Small intestine (tissue), 7 donors: ENCODE measurements around the gene CSRP3. TPM values are rescaled to one million over a fixed set of nuclear protein-coding genes. Genes with fewer than 3 reads are reported as not detected.
A peak's percentile ranks its signal among the peaks of the same experiment; 100 is the strongest.

Experiments used
- DNase-seq, 2 donors: peaks; one replicate each; pipeline versions ENCODE4 v3.0.0 to v3.0.0-alpha.2; 2013
- FAIRE-seq: peaks from 2 replicates; lab custom pipeline; 2012; peaks lifted over from hg19 to GRCh38; lab: Jason Lieb, UNC
- H3K27ac ChIP-seq, 3 donors: one replicate each; pipeline ENCODE4 v1.5.1; 2013; ENCODE audit warnings: low read length in 2 of 3, mild to moderate bottlenecking in 2 of 3, control low read depth in 1 of 3, inconsistent platforms in 1 of 3, low read depth in 1 of 3, moderate library complexity in 1 of 3
- H3K27me3 ChIP-seq, 3 donors: one replicate each; pipeline ENCODE4 v1.6.1; 2013; ENCODE audit warnings: low read length in 3 of 3, inconsistent platforms in 1 of 3; ENCODE audit not compliant: control insufficient read depth in 3 of 3, insufficient read depth in 3 of 3
- H3K36me3 ChIP-seq, 3 donors: one replicate each; pipeline ENCODE4 v1.6.1; 2013; ENCODE audit warnings: low read length in 3 of 3, inconsistent platforms in 1 of 3, low read depth in 1 of 3, mild to moderate bottlenecking in 1 of 3, moderate library complexity in 1 of 3; ENCODE audit not compliant: control insufficient read depth in 3 of 3, insufficient read depth in 2 of 3
- H3K4me1 ChIP-seq, 3 donors: one replicate each; pipeline ENCODE4 v1.6.1; 2013; ENCODE audit warnings: low read length in 2 of 3, inconsistent platforms in 1 of 3, low read depth in 1 of 3, mild to moderate bottlenecking in 1 of 3, moderate library complexity in 1 of 3; ENCODE audit not compliant: control insufficient read depth in 3 of 3, insufficient read depth in 2 of 3
- H3K4me3 ChIP-seq, 3 donors: one replicate each; pipeline ENCODE4 v1.5.1; 2013; ENCODE audit warnings: low read length in 3 of 3, control low read depth in 1 of 3, inconsistent platforms in 1 of 3, low read depth in 1 of 3, mild to moderate bottlenecking in 1 of 3, moderate library complexity in 1 of 3
- H3K9me3 ChIP-seq, 2 donors: one replicate each; pipeline ENCODE4 v1.6.1; 2013; ENCODE audit warnings: low read depth in 1 of 2, low read length in 1 of 2; ENCODE audit not compliant: control insufficient read depth in 2 of 2, insufficient read depth in 1 of 2
- WGBS, 3 donors: extraction: QIAGEN DNeasy Blood & Tissue Kit; methylation state at CpG; one replicate each; pipeline ENCODE4 v1.1.7; 2013; 5-methylcytosine and 5-hydroxymethylcytosine counted together
- polyA plus RNA-seq, 4 donors: library from polyadenylated mRNA; stranded (reverse) in 3 of 4; unstranded in 1 of 4; fragments of 200-250 nt in 3 of 4; fragments of 120-200 nt in 1 of 4; gene quantifications; one replicate each; pipeline versions ENCODE4 v1.2.1 to v1.2.3, GENCODE V29; 2013
- donor health status: healthy with polysubstance abuse.
- donor health status: control.
- donor health status: control.
- donor health status: Bipolar disorder and iron deficiency.
- donor health status: healthy.

The CSRP3 gene
- polyA plus RNA-seq, 4 donors, result 0.09 to 17.0 (median 1.2) TPM

DNA sequence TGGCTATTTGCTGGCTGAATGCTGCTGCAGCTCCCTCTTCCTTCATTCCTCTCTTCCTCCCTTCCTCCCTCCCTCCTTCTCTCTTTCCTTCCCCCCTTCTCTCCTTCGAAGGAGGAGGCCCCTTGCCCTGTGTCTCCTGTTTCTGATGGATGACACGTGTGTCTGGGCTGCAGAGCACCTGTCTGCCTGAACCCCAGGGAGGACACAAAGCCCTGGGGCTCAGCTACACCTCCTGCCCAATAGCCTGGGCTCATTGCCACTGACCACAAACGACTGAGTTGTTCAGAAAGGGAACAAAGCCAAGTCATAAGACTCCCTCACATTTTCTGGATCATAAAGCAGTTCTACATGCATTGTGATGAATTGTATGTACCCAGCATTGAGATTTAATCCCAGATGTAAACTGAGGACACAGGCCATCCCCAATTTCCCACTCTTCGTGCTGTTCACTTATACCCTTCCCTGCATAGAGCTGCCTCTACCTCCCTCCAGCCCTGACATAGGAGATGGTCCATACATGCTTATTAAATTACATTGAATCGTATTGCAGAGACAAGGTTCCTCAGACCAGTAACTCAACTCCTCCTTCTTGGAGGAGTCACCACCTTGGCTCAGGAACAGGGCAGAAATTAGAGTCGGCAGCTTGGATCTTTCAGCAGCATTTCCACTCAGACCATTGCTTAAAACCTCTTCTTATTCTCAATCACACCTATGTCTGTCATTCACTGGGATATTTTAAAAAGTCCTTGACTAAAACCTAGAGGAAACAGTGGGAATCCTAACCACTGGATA is 1.2 kb downstream of the CSRP3 start:
- Histone ChIP-seq H3K27ac (peak overlapping the region in 1 of 3 donors; percentile 34), H3K4me3 (no peak overlapping the region), H3K27me3 (no peaks in the 10 kb centered on the region), H3K4me1 (peaks cover 0 to 20% (median 3%) of the 10 kb centered on the region in 3 donors), H3K36me3 (no peaks in the 10 kb centered on the region), H3K9me3 (no peaks in the 10 kb centered on the region)
- 28 to 35% (median 29%) methylated on average over 6 of the region's 6 CpGs for WGBS, 3 donors
- FAIRE-seq (no peak), DNase-seq (peak in 1 of 2 donors; percentile 37)

DNA sequence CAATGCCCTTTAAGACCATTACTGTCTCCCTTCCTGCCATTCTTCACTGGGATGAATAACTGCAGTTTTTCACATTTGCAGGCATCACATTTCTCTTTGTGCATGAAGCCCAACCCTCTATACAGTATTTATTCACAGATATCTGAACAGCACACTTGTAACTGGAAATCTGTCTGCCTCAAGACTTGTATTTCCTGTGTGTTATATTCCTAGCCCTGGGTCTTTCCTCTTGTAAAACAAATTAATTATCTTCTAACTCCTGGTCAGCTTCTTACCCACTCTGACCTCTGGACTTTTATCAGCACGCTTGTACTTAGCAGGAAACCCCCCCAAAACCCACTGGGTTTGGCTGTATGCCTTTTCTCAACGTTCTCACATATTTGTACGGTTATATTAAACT is 2.0 kb downstream of the CSRP3 start:
- peaks cover 0 to 20% (median 3%) of the 10 kb centered on the region in 3 donors for H3K4me1 ChIP-seq
- H3K27me3 ChIP-seq, result no peaks in the 10 kb centered on the region
- no peak for FAIRE-seq
- DNase-seq, result peak in 1 of 2 donors; percentile 60
- H3K9me3 ChIP-seq, result no peaks in the 10 kb centered on the region
- peak overlapping the region in 1 of 3 donors; percentile 34 for H3K27ac ChIP-seq
- H3K36me3 ChIP-seq, result no peaks in the 10 kb centered on the region
- 0 to 6% (median 5%) methylated on average over 3 of the region's 3 CpGs for WGBS, 3 donors
- H3K4me3 ChIP-seq, result no peak overlapping the region

DNA sequence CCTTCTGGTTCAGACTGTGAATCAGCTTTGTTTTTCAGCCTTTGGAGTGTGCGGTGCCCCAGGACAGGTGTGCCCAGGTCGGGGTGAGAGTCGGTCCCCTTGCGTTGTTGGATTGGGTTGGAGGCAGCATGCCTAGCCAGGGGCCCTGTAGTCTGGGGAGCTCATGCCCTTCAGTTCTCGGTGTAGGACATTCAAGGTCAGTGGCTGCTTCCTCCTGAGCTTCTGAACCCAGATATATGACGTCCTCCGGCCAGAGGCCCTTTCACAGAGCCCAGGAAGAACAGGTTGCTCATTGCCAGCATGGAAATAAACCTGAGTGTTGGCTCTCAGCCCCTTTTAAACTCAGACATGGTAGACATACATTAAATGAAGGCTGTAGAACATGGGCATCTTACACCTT is 2.7 kb downstream of the CSRP3 start:
- Histone ChIP-seq H3K27me3 (no peaks in the 10 kb centered on the region), H3K4me3 (no peak overlapping the region), H3K27ac (peak overlapping the region in 1 of 3 donors; percentile 34), H3K36me3 (no peaks in the 10 kb centered on the region), H3K9me3 (no peaks in the 10 kb centered on the region), H3K4me1 (peaks cover 0 to 20% (median 3%) of the 10 kb centered on the region in 3 donors)
- FAIRE-seq (no peak), DNase-seq (peak in 1 of 2 donors; percentile 33)
- WGBS, 3 donors, result 79 to 86% (median 81%) methylated on average over 7 of the region's 7 CpGs

DNA sequence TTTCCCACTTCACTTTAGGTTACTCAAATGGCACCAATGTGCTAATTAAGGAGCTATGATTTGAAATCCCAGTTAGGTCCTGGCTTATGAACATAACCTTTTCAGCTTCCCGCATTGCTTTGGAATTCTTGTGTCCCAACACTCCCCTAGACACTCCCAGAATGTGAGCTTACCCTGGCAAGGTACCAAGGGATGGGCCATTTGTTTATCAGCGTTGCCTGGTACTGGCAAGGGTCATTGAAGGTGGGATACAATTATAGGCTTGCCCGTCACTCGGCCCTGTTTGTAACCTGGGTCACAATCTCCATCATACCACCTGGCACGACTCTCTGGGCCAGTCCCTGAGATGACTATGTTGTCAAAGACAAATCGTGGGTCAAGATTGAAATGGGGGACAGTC is 5.4 kb downstream of the CSRP3 start:
- no peaks in the 10 kb centered on the region for H3K9me3 ChIP-seq
- peak in 1 of 2 donors; percentile 30 for DNase-seq
- 54 to 72% (median 66%) methylated on average over 6 of the region's 6 CpGs for WGBS, 3 donors
- no peak overlapping the region for H3K27ac ChIP-seq
- peaks cover 3 to 30% (median 3%) of the 10 kb centered on the region in 3 donors for H3K4me1 ChIP-seq
- H3K27me3 ChIP-seq, result no peaks in the 10 kb centered on the region
- H3K4me3 ChIP-seq, result no peak overlapping the region
- FAIRE-seq, result no peak
- no peaks in the 10 kb centered on the region for H3K36me3 ChIP-seq

DNA sequence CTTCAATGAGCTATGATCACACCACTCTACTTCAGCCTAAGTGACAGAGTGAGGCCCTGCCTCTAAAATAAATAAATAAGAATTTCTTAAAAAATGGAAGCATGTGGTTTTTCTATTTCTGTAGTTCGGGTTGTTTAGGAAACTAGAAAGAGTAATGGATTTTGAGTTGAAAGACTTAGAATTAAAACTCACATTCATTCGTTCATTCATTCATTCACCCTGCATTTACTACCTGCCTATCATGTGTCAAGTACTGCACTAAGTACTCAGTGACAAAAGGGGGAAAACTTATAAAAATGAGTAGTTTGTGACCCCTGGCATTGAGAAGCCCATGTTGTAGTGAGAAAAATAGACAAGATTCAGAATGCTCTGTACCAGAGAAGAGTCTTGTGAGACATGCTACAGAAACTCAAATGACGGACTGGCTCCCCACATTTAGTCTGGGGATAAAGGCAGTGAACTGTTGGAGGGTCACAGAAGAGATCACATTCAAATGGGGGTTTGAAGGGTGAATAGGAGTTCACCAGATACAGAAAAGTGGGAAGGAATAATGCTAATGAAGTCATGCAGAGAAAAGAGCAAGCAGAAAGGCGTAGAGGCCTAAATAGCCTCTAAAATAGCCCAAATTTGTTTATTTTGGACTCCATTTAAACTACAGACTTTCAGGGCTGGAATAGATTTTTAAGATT is 7.0 kb downstream of the CSRP3 start:
- WGBS, 3 donors, result 90 to 91% (median 91%) methylated on average over 4 of the region's 4 CpGs
- no peaks in the 10 kb centered on the region for H3K9me3 ChIP-seq
- H3K27me3 ChIP-seq, result no peaks in the 10 kb centered on the region
- no peaks in the 10 kb centered on the region for H3K36me3 ChIP-seq
- FAIRE-seq (no peak), DNase-seq (no peak)
- H3K4me3 ChIP-seq, result no peak overlapping the region
- peaks cover 0 to 23% (median 3%) of the 10 kb centered on the region in 3 donors for H3K4me1 ChIP-seq
- H3K27ac ChIP-seq, result no peak overlapping the region

DNA sequence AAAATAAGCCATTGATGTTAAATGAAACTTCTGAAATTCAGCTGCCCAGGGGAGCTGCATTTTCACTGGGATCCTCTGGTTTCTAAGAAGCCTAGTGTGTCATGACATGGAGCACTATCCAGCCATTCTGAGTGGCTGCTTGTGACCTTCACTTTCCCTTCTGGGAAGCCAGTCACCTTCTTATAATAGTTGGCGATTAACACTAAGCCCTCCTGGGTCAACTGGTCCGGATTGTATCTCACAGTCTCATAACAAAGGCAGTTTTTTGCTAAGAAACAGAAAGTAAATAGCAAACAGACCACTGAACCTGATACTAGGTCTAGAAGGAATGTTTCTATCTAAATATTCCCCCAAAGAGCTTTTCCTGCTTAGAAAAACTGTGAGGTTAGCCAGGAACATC is 7.9 kb downstream of the CSRP3 start:
- no peaks in the 10 kb centered on the region for H3K36me3 ChIP-seq
- H3K27me3 ChIP-seq, result no peaks in the 10 kb centered on the region
- no peaks in the 10 kb centered on the region for H3K9me3 ChIP-seq
- H3K4me3 ChIP-seq, result no peak overlapping the region
- peaks cover 0 to 14% (median 3%) of the 10 kb centered on the region in 3 donors for H3K4me1 ChIP-seq
- WGBS, 3 donors, result 55 to 71% (median 70%) methylated on average over 2 of the region's 2 CpGs
- no peak for FAIRE-seq
- peak in 1 of 2 donors; percentile 33 for DNase-seq
- no peak overlapping the region for H3K27ac ChIP-seq

DNA sequence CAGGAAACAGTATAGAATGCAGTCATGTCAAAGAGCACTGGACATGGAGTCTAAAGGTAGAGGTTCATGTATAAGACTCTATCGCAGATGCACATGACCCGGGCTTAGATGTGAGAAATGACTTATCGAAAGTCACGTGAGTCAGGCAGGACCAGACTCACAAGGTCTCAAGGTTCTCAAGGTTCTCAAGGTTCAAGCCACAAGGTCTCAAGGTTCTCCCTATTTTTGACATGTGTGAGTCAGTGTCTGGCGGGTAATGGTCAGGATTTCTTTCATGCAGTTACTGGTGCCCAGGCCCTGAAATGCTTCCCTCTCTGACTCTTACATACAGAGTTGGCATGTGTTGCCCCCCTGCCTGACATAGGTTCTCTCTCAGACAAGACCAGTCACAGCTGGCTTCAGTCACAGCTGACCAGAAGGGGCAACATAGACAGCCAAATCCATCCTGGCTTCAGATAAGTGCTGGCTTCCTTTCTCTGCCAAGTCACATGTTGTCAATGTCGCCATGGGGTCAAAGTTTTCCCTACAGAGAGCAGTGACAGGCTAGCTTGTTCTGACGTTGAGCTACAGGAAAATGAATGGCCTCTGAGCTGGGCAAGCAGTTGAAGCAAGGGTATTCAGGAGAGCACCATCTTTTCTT is 10.1 kb downstream of the CSRP3 start:
- no peak overlapping the region for H3K27ac ChIP-seq
- no peaks in the 10 kb centered on the region for H3K9me3 ChIP-seq
- H3K27me3 ChIP-seq, result no peaks in the 10 kb centered on the region
- FAIRE-seq, result no peak
- no peak overlapping the region for H3K4me3 ChIP-seq
- WGBS, 3 donors, result 55 to 74% (median 55%) methylated on average over 7 of the region's 7 CpGs
- H3K36me3 ChIP-seq, result no peaks in the 10 kb centered on the region
- H3K4me1 ChIP-seq, result peaks cover 0 to 9% (median 3%) of the 10 kb centered on the region in 3 donors
- DNase-seq, result peak; percentile 78 to 83

DNA sequence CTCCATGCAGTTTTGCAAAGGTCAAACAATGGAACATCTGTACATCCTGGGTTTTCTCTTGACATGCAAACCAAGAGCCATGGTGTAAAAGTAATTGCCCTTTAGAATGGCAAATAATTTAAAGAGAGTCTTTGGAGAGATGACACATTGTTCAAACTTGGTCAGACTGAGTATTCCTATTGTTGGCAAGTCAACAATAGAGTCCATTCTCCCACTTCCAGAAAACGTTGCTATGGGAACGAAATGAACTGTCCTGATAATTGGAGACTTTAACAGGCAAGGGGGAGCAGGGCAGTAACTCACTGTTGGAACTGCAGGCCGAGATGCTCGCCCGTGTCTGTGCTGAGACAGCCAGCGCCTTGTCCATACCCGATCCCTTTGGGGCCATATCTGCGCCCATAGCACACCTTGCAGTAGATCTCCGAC is 13.9 kb downstream of the CSRP3 start:
- 90 to 95% (median 94%) methylated on average over 9 of the region's 9 CpGs for WGBS, 3 donors
- no peaks in the 10 kb centered on the region for H3K27me3 ChIP-seq
- no peaks in the 10 kb centered on the region for H3K36me3 ChIP-seq

More for the DNA sequence above, 13.9 kb downstream of the CSRP3 start:
- no peaks in the 10 kb centered on the region for H3K9me3 ChIP-seq
- FAIRE-seq, result no peak
- no peak overlapping the region for H3K4me3 ChIP-seq
- H3K4me1 ChIP-seq, result peaks cover 0 to 9% (median 3%) of the 10 kb centered on the region in 3 donors
- H3K27ac ChIP-seq, result no peak overlapping the region
- no peak for DNase-seq
